Measurements from ENCODE around the gene PNPT1. TPM values are rescaled to one million over a fixed set of nuclear protein-coding genes. Genes with fewer than 3 reads are reported as not detected.
A peak's percentile ranks its signal among the peaks of the same experiment; 100 is the strongest.

The PNPT1 gene
- polyA plus RNA-seq, 3 donors: 6.0 to 10.5 (median 9.5) TPM

- no CpG with 5 or more reads among the region's 3 CpGs for WGBS (ENCODE audit: insufficient coverage)
- H3K9ac ChIP-seq (ENCODE audit: insufficient read depth, low read length, poor library complexity, severe bottlenecking): no peak overlapping the region
- TF ChIP-seq CTCF (IDR thresholded peaks at IDR 0.05): no peak
- no peak overlapping the region for H3K4me3 Mint-ChIP-seq
- peaks cover 0 to 2% (median 0%) of the 10 kb centered on the region in 3 donors for H3K27me3 Mint-ChIP-seq (ENCODE audit: low read depth in 3 of 3)
- intact Hi-C loops (cut with micrococcal nuclease): loop anchor here (10.0 kb wide), 3 partner anchors 196 to 886 kb away; partner anchors contain the start of genes CCDC88A (in 1 of the 2), CLHC1 (in 1 of the 2), EML6 (in 1 of the 2) and RPS27A (in 1 of the 2)
- no peak overlapping the region for H3K4me3 ChIP-seq (replicated peaks in 1 of 3; ENCODE audit: low read depth in 2 of 3, low read length in 3 of 3)
- no peak overlapping the region for H3K27ac ChIP-seq (ENCODE audit: low read depth in 1 of 2, low read length in 2 of 2)
- no peaks in the 10 kb centered on the region for H3K9me3 Mint-ChIP-seq
- no peaks in the 10 kb centered on the region for H3K27me3 ChIP-seq (ENCODE audit: control insufficient read depth in 2 of 2, insufficient read depth in 2 of 2, low read length in 2 of 2)
- peak overlapping the region in 3 of 7 donors; percentile 23 to 69 (median 25) for H3K27ac Mint-ChIP-seq
- peaks cover 46 to 67% of the 10 kb centered on the region in 2 donors for H3K36me3 Mint-ChIP-seq
- peaks cover 5 to 9% of the 10 kb centered on the region in 2 donors for H3K4me1 ChIP-seq (ENCODE audit: control insufficient read depth in 1 of 2, insufficient read depth in 2 of 2, low read length in 2 of 2)
- H2AFZ ChIP-seq (ENCODE audit: insufficient read depth, low read depth, low read length, poor library complexity, severe bottlenecking): no peak overlapping the region
- DNase-seq: no peak
- peaks cover 100% of the 10 kb centered on the region for H3K79me2 ChIP-seq (ENCODE audit: insufficient read depth, low read length)
- H4K20me1 ChIP-seq (ENCODE audit: insufficient read depth, low read length): peaks cover 91% of the 10 kb centered on the region
- no peak overlapping the region for H3K4me2 ChIP-seq (replicated peaks; ENCODE audit: extremely low read depth, low read length, poor library complexity, severe bottlenecking)
- H3K4me1 Mint-ChIP-seq: peaks cover 18% of the 10 kb centered on the region
- no peaks in the 10 kb centered on the region for H3K9me3 ChIP-seq (replicated peaks in 1 of 2; ENCODE audit: control insufficient read depth in 1 of 2, insufficient read depth in 1 of 2, low read length in 2 of 2)
- peaks cover 42 to 81% of the 10 kb centered on the region in 2 donors for H3K36me3 ChIP-seq (replicated peaks in 1 of 2; ENCODE audit: control insufficient read depth in 1 of 2, insufficient read depth in 2 of 2, low read length in 2 of 2)
Observed at GRCh38 chr2:55610954-55611743, 82.5 kb downstream of the PNPT1 start.

GRCh38 chr2:55609938-55610578, 83.6 kb downstream of the PNPT1 start:
- H3K4me1 Mint-ChIP-seq: peaks cover 9% of the 10 kb centered on the region
- WGBS (ENCODE audit: insufficient coverage): no CpG with 5 or more reads among the region's 1 CpG

More at GRCh38 chr2:55609938-55610578, 83.6 kb downstream of the PNPT1 start:
- no peak overlapping the region for H3K4me3 Mint-ChIP-seq
- no peak overlapping the region for H3K4me2 ChIP-seq (replicated peaks; ENCODE audit: extremely low read depth, low read length, poor library complexity, severe bottlenecking)
- peaks cover 100% of the 10 kb centered on the region for H3K79me2 ChIP-seq (ENCODE audit: insufficient read depth, low read length)
- H3K9ac ChIP-seq (ENCODE audit: insufficient read depth, low read length, poor library complexity, severe bottlenecking): no peak overlapping the region
- no peak overlapping the region for H3K4me3 ChIP-seq (replicated peaks in 1 of 3; ENCODE audit: low read depth in 2 of 3, low read length in 3 of 3)
- TF ChIP-seq CTCF (IDR thresholded peaks at IDR 0.05): no peak
- peak overlapping the region in 2 of 7 donors; percentile 6 to 33 for H3K27ac Mint-ChIP-seq
- intact Hi-C loops (cut with micrococcal nuclease): loop anchor here (10.0 kb wide), 3 partner anchors 195 to 885 kb away; partner anchors contain the start of genes CCDC88A (in 1 of the 2), CLHC1 (in 1 of the 2), EML6 (in 1 of the 2) and RPS27A (in 1 of the 2)
- H3K27me3 ChIP-seq (ENCODE audit: control insufficient read depth in 2 of 2, insufficient read depth in 2 of 2, low read length in 2 of 2): no peaks in the 10 kb centered on the region
- H3K36me3 ChIP-seq (replicated peaks in 1 of 2; ENCODE audit: control insufficient read depth in 1 of 2, insufficient read depth in 2 of 2, low read length in 2 of 2): peaks cover 39 to 76% of the 10 kb centered on the region in 2 donors
- H3K9me3 Mint-ChIP-seq: no peaks in the 10 kb centered on the region
- H3K9me3 ChIP-seq (replicated peaks in 1 of 2; ENCODE audit: control insufficient read depth in 1 of 2, insufficient read depth in 1 of 2, low read length in 2 of 2): no peaks in the 10 kb centered on the region
- DNase-seq: no peak
- peaks cover 0 to 2% (median 0%) of the 10 kb centered on the region in 3 donors for H3K27me3 Mint-ChIP-seq (ENCODE audit: low read depth in 3 of 3)
- H3K36me3 Mint-ChIP-seq: peaks cover 41 to 62% of the 10 kb centered on the region in 2 donors
- H3K27ac ChIP-seq (ENCODE audit: low read depth in 1 of 2, low read length in 2 of 2): no peak overlapping the region
- no peak overlapping the region for H2AFZ ChIP-seq (ENCODE audit: insufficient read depth, low read depth, low read length, poor library complexity, severe bottlenecking)
- peaks cover 91% of the 10 kb centered on the region for H4K20me1 ChIP-seq (ENCODE audit: insufficient read depth, low read length)
- no peaks in the 10 kb centered on the region for H3K4me1 ChIP-seq (ENCODE audit: control insufficient read depth in 1 of 2, insufficient read depth in 2 of 2, low read length in 2 of 2)

Data from CD14-positive monocyte (primary cell).